PC-9 (cell line): ENCODE data around the gene EIF4E. TPM values are rescaled to one million over a fixed set of nuclear protein-coding genes. Genes with fewer than 3 reads are reported as not detected.
"Not testable (repeated sequence)": the region's sequence is repeated elsewhere in the genome, so short reads cannot be mapped to it uniquely, and the experiment has no call there.

Experiments
- BruUV-seq: library from RNA; stranded (reverse); fragments of 400-500 nt; replicated peaks from 2 replicates; lab custom pipeline; 2021; lab: Mats Ljungman, UMichigan
- CTCF ChIA-PET: fragments of 300-600 bp; sonication (Branson Sonifier 250); formaldehyde crosslinking; loops from one replicate; lab custom pipeline; 2022; ENCODE audit warnings: antibody characterized with exemption; lab: Charles Lee
- POLR2A ChIA-PET: fragments of 300-600 bp; sonication (Branson Sonifier 250); formaldehyde crosslinking; loops from one replicate; lab custom pipeline; 2022; ENCODE audit warnings: antibody characterized with exemption; ENCODE audit not compliant: unreplicated experiment; lab: Charles Lee
- DNase-seq, 2 experiments: peaks; one replicate each; pipeline versions ENCODE4 v3.0.0 to v3.0.0-alpha.2; 2015 to 2022; ENCODE audit warnings: mixed read lengths in 1 of 2
- H2AFZ ChIP-seq: fragments of 200-600 bp; sonication (generic); 2 replicates; pipeline ENCODE4 v1.8.1; 2017; ENCODE audit warnings: antibody characterized with exemption
- H3F3A ChIP-seq: fragments of 200-600 bp; sonication (generic); 2 replicates; pipeline ENCODE4 v1.8.1; 2017; ENCODE audit warnings: antibody characterized with exemption, mild to moderate bottlenecking, low read depth; ENCODE audit not compliant: insufficient read depth
- H3K27ac ChIP-seq: fragments of 200-600 bp; sonication (generic); 2 replicates; pipeline ENCODE4 v1.6.1; 2016; ENCODE audit warnings: mixed run types
- H3K27me3 ChIP-seq: fragments of 200-600 bp; sonication (generic); 2 replicates; pipeline ENCODE4 v1.6.1; 2016; ENCODE audit warnings: low read depth, mixed run types; ENCODE audit not compliant: insufficient read depth
- H3K36me3 ChIP-seq: fragments of 200-600 bp; sonication (generic); 2 replicates; pipeline ENCODE4 v1.6.1; 2016; ENCODE audit warnings: low read depth, mixed run types
- H3K4me1 ChIP-seq: fragments of 200-600 bp; sonication (generic); replicated peaks from 2 replicates; pipeline ENCODE4 v1.6.1; 2016; ENCODE audit warnings: mixed run types; ENCODE audit not compliant: insufficient read depth
- H3K4me2 ChIP-seq: fragments of 200-600 bp; sonication (generic); 2 replicates; pipeline ENCODE4 v1.6.1; 2017; ENCODE audit warnings: mixed run types
- H3K4me3 ChIP-seq: fragments of 200-600 bp; sonication (generic); 2 replicates; pipeline ENCODE4 v1.6.1; 2016; ENCODE audit warnings: mixed run types
- H3K79me2 ChIP-seq: fragments of 200-600 bp; sonication (generic); 2 replicates; pipeline ENCODE4 v1.6.1; 2017; ENCODE audit warnings: low read depth, mixed run types
- H3K9me2 ChIP-seq: fragments of 200-600 bp; sonication (generic); 2 replicates; pipeline ENCODE4 v1.8.1; 2017; ENCODE audit warnings: mild to moderate bottlenecking; ENCODE audit not compliant: insufficient read depth
- H3K9me3 ChIP-seq: fragments of 200-600 bp; sonication (generic); 2 replicates; pipeline ENCODE4 v1.8.1; 2016; ENCODE audit warnings: low read depth; ENCODE audit not compliant: insufficient read depth
- H4K20me1 ChIP-seq: fragments of 200-600 bp; sonication (generic); 2 replicates; pipeline ENCODE4 v1.8.1; 2017; ENCODE audit not compliant: insufficient read depth
- EZH2 ChIP-seq: fragments of 200-600 bp; sonication (generic); IDR thresholded peaks from 2 replicates; pipeline ENCODE4 v1.8.0; 2017; ENCODE audit warnings: antibody characterized with exemption, low read depth
- intact Hi-C: fragments of 100-400 bp; cut with micrococcal nuclease; formaldehyde crosslinking; loops from one replicate; pipeline ENCODE4 v1.10.0; 2022; ENCODE audit not compliant: unreplicated experiment
- total RNA-seq: library from RNA; stranded (reverse); gene quantifications from 2 replicates; pipeline ENCODE4 v1.2.3, GENCODE V29; 2021
- TF ChIP-seq, protein P1 (sequence below): fragments of 200-600 bp; sonication (generic); conservative IDR thresholded peaks from 2 replicates; pipeline ENCODE4 v1.6.1; 2017; ENCODE audit warnings: mixed run types, antibody characterized with exemption, mild to moderate bottlenecking, moderate library complexity

EIF4E gene
- total RNA-seq, 1 experiment from 2014 or later = 59.6 TPM

DNA sequence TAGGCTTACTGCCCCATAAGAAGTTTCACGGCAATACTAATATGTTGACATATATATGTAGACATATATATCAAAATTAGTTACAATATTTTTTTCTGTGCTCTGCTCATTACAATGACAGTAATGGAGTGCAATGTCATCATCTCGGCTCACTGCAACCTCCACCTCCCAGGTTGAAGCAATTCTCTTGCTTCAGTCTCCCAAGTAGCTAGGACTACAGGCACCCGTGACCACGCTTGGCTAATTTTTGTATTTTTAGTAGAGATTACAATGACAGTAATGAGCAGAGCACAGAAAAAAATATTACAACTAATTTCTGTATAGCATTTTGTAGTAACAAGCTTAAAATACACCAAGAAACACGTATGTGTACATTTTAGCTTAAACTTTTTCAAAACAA is 7.6 kb downstream of the EIF4E start:
- BruUV-seq = no TSS peak
- intact Hi-C loops = no loop called here
- DNase-seq = no peak
- no peak for TF ChIP-seq EZH2
- TF ChIP-seq, protein P1, sequence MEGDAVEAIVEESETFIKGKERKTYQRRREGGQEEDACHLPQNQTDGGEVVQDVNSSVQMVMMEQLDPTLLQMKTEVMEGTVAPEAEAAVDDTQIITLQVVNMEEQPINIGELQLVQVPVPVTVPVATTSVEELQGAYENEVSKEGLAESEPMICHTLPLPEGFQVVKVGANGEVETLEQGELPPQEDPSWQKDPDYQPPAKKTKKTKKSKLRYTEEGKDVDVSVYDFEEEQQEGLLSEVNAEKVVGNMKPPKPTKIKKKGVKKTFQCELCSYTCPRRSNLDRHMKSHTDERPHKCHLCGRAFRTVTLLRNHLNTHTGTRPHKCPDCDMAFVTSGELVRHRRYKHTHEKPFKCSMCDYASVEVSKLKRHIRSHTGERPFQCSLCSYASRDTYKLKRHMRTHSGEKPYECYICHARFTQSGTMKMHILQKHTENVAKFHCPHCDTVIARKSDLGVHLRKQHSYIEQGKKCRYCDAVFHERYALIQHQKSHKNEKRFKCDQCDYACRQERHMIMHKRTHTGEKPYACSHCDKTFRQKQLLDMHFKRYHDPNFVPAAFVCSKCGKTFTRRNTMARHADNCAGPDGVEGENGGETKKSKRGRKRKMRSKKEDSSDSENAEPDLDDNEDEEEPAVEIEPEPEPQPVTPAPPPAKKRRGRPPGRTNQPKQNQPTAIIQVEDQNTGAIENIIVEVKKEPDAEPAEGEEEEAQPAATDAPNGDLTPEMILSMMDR = no peak
- peaks cover 100% of the 10 kb centered on the region for H3K79me2 ChIP-seq
- no peaks in the 10 kb centered on the region for H3K9me3 ChIP-seq
- H3K27me3 ChIP-seq = no peaks in the 10 kb centered on the region
- ChIA-PET POLR2A (no interaction called here), CTCF (no interaction called here)
- peaks cover 25% of the 10 kb centered on the region; the same call in 1 of the 2 replicates for H3K36me3 ChIP-seq
- H3K4me3 ChIP-seq = no peak overlapping the region
- no peaks in the 10 kb centered on the region for H3K9me2 ChIP-seq
- H3K4me2 ChIP-seq = no peak overlapping the region
- H3K4me1 ChIP-seq = no peaks in the 10 kb centered on the region
- no peak overlapping the region for H3K27ac ChIP-seq
- H4K20me1 ChIP-seq = peaks cover 70% of the 10 kb centered on the region
- 0 out of 2 replicates have a peak, but pooled peaks cover 12% of the 10 kb centered on the region for H3F3A ChIP-seq
- H2AFZ ChIP-seq = no peak overlapping the region

DNA sequence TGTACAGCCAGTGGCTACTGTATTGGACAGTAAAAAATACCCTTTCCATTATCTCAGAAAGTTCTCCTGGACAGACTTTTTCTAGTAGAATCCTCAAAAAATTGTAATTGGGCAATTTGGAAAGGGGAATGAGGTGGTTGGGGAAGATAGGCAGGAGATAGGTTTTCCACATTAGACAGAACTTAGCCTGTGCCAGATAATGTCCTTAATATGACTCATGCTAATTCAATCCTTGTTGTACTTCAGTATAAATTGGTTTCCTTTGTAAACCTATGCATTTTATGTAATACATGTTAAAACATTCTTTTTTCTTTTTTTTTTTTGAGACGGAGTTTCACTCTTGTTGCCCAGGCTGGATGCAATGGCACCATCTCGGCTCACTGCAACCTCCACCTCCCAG is 8.9 kb downstream of the EIF4E start:
- TF ChIP-seq, protein P1 = no peak
- no peak for TF ChIP-seq EZH2
- intact Hi-C loops = no loop called here
- CTCF ChIA-PET = no interaction called here
- Histone ChIP-seq H3K36me3 (peaks cover 19% of the 10 kb centered on the region; the same call in 1 of the 2 replicates), H3K9me2 (no peaks in the 10 kb centered on the region), H4K20me1 (peaks cover 70% of the 10 kb centered on the region), H2AFZ (no peak overlapping the region), H3K27ac (no peak overlapping the region), H3K27me3 (no peaks in the 10 kb centered on the region), H3K4me2 (no peak overlapping the region), H3K9me3 (no peaks in the 10 kb centered on the region), H3K4me3 (no peak overlapping the region), H3K4me1 (no peaks in the 10 kb centered on the region), H3F3A (0 out of 2 replicates have a peak, but pooled peaks cover 12% of the 10 kb centered on the region), H3K79me2 (peaks cover 100% of the 10 kb centered on the region)
- POLR2A ChIA-PET = no interaction called here
- no TSS peak for BruUV-seq
- no peak for DNase-seq

DNA sequence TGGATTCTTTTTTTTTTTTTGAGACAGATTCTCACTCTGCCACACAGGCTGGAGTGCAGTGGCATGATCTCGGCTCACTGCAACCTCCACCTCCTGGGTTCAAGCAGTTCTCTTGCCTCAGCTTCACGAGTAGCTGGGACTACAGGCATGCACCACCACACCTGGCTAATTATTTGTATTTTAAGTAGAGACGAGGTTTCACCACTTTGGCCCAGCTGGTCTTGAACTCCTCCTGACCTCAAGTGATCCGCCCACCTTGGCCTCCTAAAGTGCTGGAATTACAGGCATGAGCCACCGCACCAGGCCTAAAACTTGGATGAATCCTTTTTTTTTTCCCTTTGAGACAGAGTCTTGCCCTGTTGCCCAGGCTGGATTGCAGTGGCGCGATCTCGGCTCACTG is 18.2 kb downstream of the EIF4E start:
- Histone ChIP-seq H3K79me2 (peaks cover 100% of the 10 kb centered on the region), H4K20me1 (peaks cover 84% of the 10 kb centered on the region)
- intact Hi-C loops, H2AFZ ChIP-seq, POLR2A ChIA-PET, H3K27ac ChIP-seq, BruUV-seq, H3F3A ChIP-seq, H3K36me3 ChIP-seq, CTCF ChIA-PET, DNase-seq, H3K9me2 ChIP-seq, H3K4me3 ChIP-seq, H3K9me3 ChIP-seq, H3K4me2 ChIP-seq, H3K27me3 ChIP-seq, H3K4me1 ChIP-seq: not testable (repeated sequence)
